HUES64 (cell line): ENCODE data around the gene EGFL7.
"Not testable (repeated sequence)": the region's sequence is repeated elsewhere in the genome, so short reads cannot be mapped to it uniquely, and the experiment has no call there.

ENCODE experiments used
- H3K27ac ChIP-seq: 2 replicates; pipeline ENCODE4 v1.7.0; 2013; ENCODE audit warnings: low read depth, low read length, inconsistent platforms
- H3K27me3 ChIP-seq: 2 replicates; pipeline ENCODE4 v1.6.1; 2013; ENCODE audit warnings: mild to moderate bottlenecking, low read length; ENCODE audit not compliant: insufficient read depth
- H3K36me3 ChIP-seq: 2 replicates; pipeline ENCODE4 v1.6.1; 2013; ENCODE audit warnings: mild to moderate bottlenecking, low read length; ENCODE audit not compliant: insufficient read depth
- H3K4me1 ChIP-seq: 2 replicates; pipeline ENCODE4 v1.6.1; 2013; ENCODE audit warnings: mild to moderate bottlenecking, low read length, moderate library complexity; ENCODE audit not compliant: insufficient read depth
- H3K4me3 ChIP-seq: 2 replicates; pipeline ENCODE4 v1.5.1; 2013; ENCODE audit warnings: mild to moderate bottlenecking, low read length, moderate library complexity
- H3K9ac ChIP-seq: 2 replicates; pipeline ENCODE4 v1.6.1; 2013; ENCODE audit warnings: mild to moderate bottlenecking, low read depth, low read length
- H3K9me3 ChIP-seq: 2 replicates; pipeline ENCODE4 v1.6.1; 2013; ENCODE audit warnings: low read depth, low read length; ENCODE audit not compliant: insufficient read depth
- WGBS: fragments of 150-250, 120-280 bp; methylation state at CpG from one replicate; pipeline ENCODE4 v1.1.7; 2013; ENCODE audit warnings: missing lambda C conversion rate; 5-methylcytosine and 5-hydroxymethylcytosine counted together

Gene EGFL7

DNA sequence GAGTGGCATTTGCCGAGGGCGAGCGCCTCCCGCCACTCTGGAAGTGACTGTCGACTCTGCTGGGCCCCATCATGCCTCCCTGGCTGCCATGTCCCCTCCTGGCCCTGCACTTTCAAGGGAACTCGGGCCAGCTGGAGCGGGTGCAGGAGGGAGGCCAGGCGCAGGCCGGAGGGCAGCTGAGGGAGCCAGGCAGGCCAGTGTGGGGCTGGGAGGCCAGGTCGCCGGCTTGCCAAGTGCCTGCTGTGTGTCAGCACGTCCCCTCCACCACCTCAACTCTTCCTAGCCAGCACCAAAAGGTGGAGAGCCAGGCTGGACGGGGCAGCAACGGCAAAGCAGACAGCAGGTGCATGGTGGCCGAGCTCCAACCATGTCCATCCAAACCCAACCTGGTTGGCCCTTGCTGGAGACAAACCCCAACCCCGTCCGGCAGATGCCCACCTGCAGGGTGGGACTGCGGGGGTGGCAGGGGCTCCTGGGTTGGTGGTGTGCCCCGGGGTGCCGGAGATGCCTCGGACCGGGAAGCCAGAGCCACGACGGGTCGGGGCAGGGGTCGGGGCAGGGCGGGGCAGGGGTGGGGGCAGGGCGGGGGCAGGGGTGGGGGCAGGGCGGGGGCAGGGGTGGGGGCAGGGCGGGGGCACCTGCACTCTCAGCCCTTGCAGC is 36.5 kb upstream of the EGFL7 start:
- Histone ChIP-seq H3K27ac (no peak overlapping the region), H3K9ac (no peak overlapping the region), H3K9me3 (no peaks in the 10 kb centered on the region), H3K4me1 (no peaks in the 10 kb centered on the region), H3K27me3 (no peaks in the 10 kb centered on the region), H3K36me3 (no peaks in the 10 kb centered on the region), H3K4me3 (no peak overlapping the region)
- 87% methylated on average over 22 of the region's 30 CpGs for WGBS

DNA sequence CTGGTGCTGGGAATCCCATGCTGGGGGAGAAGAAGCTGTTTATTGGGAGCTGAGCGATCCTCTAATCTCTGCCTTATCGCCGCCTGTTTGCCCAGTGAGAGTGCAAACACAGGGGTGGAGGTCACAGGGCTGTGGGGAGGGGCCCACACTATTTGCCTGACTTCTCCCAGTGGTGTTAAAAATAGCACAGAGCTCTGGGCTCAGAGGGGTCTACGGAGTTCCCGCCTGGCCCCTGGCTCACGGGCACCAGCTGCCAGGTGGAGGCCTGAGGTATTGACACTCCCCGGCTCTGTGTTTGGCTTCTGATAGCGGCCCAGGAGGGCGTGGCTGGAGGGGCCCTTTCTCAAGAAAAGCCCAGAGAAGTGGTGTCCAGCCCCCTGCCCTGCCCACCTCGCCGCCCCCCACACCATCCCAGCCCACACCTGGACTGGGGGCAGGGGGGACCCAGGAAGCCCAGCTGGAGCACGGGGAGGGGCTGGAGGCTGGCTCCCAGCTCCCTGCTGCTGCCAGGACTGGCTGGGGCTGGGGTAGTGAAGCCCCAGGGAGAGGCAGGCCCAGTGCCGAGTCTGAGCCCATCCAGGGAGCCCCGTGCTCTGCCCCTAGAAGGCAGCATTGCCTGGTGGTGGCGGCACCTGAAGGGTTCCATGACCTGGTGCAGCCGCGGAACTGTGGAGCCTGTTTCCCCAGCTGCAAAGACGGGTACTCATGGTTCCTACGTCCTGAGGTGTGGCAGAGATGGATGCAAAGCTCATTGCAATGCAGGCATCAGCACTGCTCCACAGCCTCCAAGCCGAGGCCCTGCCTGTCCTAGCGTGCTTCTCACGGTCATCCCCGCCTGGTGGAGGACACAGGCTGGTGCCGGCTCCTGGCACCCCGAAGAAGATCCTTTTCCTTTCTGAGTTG is 35.7 kb upstream of the EGFL7 start:
- Histone ChIP-seq H3K36me3 (no peaks in the 10 kb centered on the region), H3K9ac (no peak overlapping the region), H3K27ac (no peak overlapping the region), H3K27me3 (no peaks in the 10 kb centered on the region), H3K4me1 (no peaks in the 10 kb centered on the region), H3K4me3 (no peak overlapping the region), H3K9me3 (no peaks in the 10 kb centered on the region)
- 75% methylated on average over 25 of the region's 25 CpGs for WGBS

DNA sequence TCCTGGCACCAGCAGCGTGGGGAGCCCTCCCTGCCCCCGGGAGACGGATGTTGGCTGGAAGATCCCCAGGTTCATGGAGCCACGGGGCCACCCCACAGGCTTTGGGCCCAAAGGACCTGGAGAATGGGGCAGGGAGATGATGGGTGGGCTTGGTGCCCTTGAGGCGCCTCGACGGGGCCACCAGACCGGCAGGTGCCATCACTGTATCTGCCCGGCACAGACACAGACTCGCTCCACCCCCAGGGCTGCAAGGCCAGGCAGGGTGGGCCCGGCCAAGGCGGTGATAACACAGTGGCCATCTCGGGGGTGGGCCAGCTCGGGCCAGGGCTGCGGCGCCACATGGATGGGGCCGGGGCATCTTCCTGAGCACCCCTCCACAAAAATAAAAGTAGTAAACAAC is 35.0 kb upstream of the EGFL7 start:
- Histone ChIP-seq H3K27ac (no peak overlapping the region), H3K9ac (no peak overlapping the region), H3K36me3 (no peaks in the 10 kb centered on the region), H3K4me1 (no peaks in the 10 kb centered on the region), H3K4me3 (no peak overlapping the region), H3K9me3 (no peaks in the 10 kb centered on the region), H3K27me3 (no peaks in the 10 kb centered on the region)
- 95% methylated on average over 17 of the region's 17 CpGs for WGBS

DNA sequence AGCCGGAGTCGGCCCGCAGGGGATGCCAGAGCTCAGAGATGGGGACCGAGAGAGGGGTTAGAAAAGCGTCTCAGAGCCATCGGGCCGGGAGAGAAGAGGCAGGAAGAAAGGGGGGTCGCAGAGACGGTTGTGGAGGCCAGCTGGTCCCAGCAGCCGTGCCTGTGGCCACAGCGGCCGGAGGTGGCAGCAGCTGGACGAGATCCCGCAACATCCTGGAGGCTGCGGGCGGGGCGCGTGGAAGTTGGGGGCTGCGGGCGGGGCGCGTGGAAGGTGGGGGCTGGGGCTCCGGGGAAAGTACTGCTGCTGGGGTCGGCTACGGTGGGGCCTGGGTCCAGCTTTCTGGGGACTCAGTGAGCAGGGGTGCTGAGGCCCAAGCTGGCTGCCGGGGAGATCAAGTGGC is 34.4 kb upstream of the EGFL7 start:
- H3K4me1 ChIP-seq = no peaks in the 10 kb centered on the region
- no peaks in the 10 kb centered on the region for H3K36me3 ChIP-seq
- 92% methylated on average over 26 of the region's 26 CpGs for WGBS
- no peak overlapping the region for H3K27ac ChIP-seq
- H3K9ac ChIP-seq = no peak overlapping the region
- H3K9me3 ChIP-seq = no peaks in the 10 kb centered on the region
- H3K4me3 ChIP-seq = no peak overlapping the region
- no peaks in the 10 kb centered on the region for H3K27me3 ChIP-seq

DNA sequence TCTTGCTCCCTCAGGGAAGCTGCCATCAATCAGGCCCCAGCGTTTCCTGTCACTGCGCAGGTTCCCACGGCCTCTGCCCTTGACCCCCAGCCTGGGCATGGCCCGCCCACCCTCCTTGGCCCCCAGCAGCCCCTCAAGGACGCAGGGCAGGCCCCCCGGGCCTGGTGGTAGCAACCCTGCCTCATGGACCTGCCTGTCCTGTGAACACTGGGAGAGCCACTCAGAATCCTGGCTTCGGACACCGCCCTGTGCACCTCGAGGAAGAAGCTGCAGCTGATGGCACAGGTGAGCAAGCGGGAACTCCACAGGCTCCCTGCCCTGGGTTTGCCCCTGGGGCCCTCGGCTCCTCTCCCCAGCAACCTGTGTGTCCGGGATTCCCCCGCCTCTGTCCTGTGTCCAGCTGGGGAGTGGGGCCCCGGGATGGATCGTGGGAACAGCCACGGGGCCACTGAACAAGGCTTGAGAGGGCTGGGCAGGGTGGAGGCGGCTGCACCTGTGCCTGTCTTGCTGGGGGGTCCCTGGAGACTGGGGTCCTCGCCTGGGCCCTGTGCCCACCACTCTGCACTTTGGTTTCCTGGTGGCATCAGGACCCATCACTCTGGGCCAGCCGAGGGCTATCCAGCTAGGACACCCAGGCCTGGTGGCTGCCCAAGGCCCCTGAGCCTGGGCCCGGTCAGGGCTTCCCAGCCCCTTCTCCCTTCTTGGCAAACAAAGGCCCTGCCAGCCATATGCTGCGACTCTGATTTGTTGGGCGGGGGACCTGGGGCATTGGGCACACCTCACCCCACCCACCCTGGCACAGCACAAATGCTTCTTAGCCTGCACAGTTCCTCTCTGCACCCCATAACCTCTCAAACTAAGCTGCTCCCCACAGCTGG is 33.5 kb upstream of the EGFL7 start:
- Histone ChIP-seq H3K4me3 (no peak overlapping the region), H3K9ac (no peak overlapping the region), H3K36me3 (no peaks in the 10 kb centered on the region), H3K4me1 (no peaks in the 10 kb centered on the region), H3K27me3 (no peaks in the 10 kb centered on the region), H3K9me3 (no peaks in the 10 kb centered on the region), H3K27ac (no peak overlapping the region)
- WGBS = 90% methylated on average over 22 of the region's 22 CpGs

DNA sequence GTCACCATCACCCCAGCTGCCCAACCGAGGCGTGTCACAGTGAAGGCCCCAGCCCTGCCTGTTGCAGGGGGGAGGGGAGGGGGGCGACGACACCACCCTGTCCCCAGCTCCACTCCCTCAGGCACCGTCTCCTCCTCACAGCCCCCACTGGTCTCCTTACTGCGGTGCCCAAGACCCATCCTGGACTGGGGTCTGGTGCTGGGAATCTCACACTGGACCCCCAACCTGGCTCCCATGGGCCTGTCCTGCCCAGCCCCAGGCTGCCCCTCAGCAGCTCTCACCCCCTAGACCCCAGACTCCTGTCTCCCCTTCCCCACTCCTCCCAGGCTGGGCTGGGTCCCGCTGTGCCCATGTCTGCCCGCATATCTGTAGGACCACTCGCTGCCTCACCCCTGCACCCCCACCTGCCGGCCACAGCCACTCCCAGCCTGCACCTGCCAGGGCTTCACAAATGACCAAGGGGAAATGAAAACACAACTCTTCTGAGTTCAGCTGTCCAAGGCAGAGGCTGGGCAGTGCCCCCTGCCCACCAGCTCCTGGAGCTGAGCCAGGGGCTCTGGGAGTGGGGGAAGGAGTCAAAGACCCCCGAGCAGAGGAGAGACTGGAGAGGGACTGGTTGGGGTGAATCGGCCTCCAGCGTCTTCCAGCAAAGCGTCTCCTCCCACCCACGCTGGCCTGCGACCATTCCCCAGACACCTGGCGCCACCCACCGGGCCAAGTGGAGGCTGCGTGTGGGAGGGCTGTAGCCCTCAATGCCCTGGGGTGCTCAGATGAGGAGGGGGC is 32.6 kb upstream of the EGFL7 start:
- Histone ChIP-seq H3K27ac (no peak overlapping the region), H3K9ac (no peak overlapping the region), H3K36me3 (no peaks in the 10 kb centered on the region), H3K9me3 (no peaks in the 10 kb centered on the region), H3K27me3 (no peaks in the 10 kb centered on the region), H3K4me1 (no peaks in the 10 kb centered on the region), H3K4me3 (no peak overlapping the region)
- WGBS = 48% methylated on average over 19 of the region's 19 CpGs

DNA sequence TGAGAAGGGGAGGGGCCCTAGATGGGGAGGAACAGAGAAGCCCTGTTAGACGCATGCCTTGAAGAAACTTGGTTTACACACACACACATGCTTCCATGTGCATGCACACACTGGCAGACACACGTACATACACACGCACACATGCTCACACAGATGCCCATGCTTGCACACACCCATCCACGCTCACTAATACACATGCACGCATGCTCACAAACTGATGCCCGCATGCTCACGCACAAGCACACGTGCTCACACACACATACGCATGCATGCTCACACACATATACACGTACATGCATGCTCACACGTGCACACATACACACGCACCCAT is 32.1 kb upstream of the EGFL7 start:
- no peak overlapping the region for H3K27ac ChIP-seq
- no peaks in the 10 kb centered on the region for H3K27me3 ChIP-seq
- H3K4me3 ChIP-seq = no peak overlapping the region
- H3K9ac ChIP-seq = no peak overlapping the region
- no peaks in the 10 kb centered on the region for H3K36me3 ChIP-seq
- H3K9me3 ChIP-seq = no peaks in the 10 kb centered on the region
- WGBS = 77% methylated on average over 12 of the region's 12 CpGs
- H3K4me1 ChIP-seq = no peaks in the 10 kb centered on the region

DNA sequence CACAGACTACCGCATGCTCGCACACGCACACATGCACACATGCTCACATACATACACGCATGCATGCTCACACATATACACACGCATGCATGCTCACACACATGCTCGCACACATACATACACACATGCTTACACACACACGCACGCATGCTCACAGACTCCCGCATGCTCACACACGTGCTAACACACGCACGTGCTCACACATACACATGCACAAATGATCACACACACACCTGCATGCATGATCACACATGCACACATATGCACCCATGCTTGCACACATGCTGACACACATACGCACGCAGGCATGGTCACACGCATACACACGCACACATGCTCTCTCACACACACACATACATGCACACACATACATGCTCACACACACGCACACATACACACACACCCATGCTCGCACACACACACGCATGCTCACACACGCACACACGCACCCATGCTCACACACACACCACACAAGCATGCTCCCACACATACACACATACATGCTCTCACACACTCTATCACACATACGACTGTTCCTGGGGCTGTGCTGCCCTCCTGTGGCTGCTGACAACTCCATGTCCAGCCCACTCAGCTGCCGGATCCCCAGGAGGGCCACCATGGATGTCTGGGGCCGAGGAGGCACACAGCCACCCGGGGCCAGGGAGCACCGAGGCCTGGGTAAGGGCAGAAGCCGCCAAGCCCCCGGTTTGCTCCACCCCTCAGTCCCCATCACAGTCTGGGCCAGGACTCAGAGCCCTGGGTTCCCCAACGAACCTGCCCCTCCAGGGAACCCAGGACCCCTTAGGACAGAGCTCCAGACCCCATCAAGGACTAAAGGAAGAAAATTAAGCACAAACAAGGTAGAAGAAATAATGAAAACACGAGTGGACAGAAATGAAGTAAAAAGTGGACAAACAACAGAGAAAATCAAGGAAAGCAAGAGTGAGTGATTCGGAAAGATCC is 31.4 kb upstream of the EGFL7 start:
- 65% methylated on average over 31 of the region's 31 CpGs for WGBS
- H3K27me3 ChIP-seq = no peaks in the 10 kb centered on the region

DNA sequence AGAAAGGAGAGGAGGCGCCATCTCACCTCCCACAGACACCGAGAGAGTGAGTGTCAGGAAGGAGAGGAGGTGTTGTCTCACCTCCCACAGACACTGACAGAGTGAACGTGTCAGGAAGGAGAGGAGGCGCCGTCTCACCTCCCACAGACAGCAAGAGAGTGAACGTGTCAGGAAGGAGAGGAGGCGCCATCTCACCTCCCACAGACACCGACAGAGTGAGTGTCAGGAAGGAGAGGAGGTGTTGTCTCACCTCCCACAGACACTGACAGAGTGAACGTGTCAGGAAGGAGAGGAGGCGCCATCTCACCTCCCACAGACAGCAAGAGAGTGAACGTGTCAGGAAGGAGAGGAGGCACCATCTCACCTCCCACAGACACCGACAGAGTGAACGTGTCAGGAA is 30.6 kb upstream of the EGFL7 start:
- not testable (repeated sequence) for H3K4me3 ChIP-seq, H3K9me3 ChIP-seq, H3K27ac ChIP-seq, H3K27me3 ChIP-seq, H3K9ac ChIP-seq, H3K36me3 ChIP-seq, H3K4me1 ChIP-seq
- WGBS = 100% methylated on average over 2 of the region's 13 CpGs

More for the DNA sequence above, 31.4 kb upstream of the EGFL7 start:
- H3K27ac ChIP-seq = no peak overlapping the region
- H3K4me3 ChIP-seq = no peak overlapping the region
- H3K4me1 ChIP-seq = no peaks in the 10 kb centered on the region
- H3K36me3 ChIP-seq = no peaks in the 10 kb centered on the region
- H3K9ac ChIP-seq = no peak overlapping the region
- H3K9me3 ChIP-seq = no peaks in the 10 kb centered on the region

DNA sequence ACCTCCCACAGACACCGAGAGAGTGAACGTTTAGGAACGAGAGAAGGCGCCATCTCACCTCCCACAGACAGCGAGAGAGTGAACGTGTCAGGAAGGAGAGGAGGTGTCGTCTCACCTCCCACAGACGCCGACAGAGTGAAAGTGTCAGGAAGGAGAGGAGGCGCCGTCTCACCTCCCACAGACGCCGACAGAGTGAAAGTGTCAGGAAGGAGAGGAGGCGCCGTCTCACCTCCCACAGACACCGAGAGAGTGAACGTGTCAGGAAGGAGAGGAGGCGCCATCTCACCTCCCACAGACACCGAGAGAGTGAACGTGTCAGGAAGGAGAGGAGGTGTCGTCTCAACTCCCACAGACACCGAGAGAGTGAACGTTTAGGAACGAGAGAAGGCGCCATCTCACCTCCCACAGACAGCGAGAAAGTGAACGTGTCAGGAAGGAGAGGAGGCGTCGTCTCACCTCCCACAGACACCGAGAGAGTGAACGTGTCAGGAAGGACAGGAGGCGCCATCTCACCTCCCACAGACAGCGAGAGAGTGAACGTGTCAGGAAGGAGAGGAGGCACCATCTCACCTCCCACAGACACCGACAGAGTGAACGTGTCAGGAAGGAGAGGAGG is 30.1 kb upstream of the EGFL7 start:
- not testable (repeated sequence) for H3K27ac ChIP-seq, H3K9ac ChIP-seq, H3K9me3 ChIP-seq, H3K27me3 ChIP-seq, H3K36me3 ChIP-seq, H3K4me3 ChIP-seq, H3K4me1 ChIP-seq
- WGBS = 93% methylated on average over 34 of the region's 36 CpGs
